ENCODE measurements around the gene DEAF1.
A peak's percentile ranks its signal among the peaks of the same experiment; 100 is the strongest.

DEAF1 gene

DNA sequence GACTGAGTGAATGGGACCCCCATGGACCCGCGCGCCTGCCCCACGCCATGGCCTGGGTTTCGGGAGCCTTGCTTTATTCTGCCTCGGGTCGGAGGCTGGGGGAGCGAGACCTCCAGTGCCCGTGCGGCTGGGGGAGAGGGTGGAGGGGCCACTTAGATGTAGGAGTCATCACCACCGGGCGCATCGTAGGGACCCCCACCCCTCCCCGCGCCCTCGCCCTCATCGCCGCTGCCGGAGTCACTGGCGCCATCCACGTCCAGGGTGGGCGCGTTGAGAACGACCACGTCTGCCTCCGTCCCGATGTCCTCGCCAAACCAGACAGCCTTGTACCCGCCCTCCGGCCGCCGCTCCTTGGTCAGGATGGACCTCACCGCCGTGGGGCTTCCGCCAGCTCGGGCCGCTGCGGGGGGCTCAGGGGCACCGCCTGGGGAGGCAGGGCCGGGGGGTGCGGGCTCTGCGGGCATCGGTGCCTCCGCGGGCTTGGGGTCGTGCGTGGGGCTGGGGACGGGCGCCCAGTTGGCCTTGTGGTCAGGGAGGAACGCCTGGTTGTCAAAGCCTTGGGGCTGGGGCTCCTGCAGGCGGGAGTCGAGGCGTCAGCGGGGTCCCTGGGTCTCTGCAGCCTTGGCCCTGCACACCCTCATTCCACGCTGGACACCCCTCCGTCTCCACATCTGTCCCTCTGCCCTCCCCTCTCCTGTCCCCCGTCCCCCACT is 77.7 kb downstream of the DEAF1 start:
- no peak for TF ChIP-seq CTCF (IDR thresholded peaks at IDR 0.05; ENCODE audit: low read depth, low read length, missing control alignments)
- DNase-seq (ENCODE audit: extremely low read depth, low read depth) = no peak
- no peak overlapping the region for H3K4me3 ChIP-seq (replicated peaks; ENCODE audit: low read depth, low read length)

- DNase-seq (ENCODE audit: extremely low read depth, low read depth) = no peak
- no peak overlapping the region for H3K4me3 ChIP-seq (replicated peaks; ENCODE audit: low read depth, low read length)
Measured at GRCh38 chr11:616320-617198, 78.5 kb downstream of the DEAF1 start.

GRCh38 chr11:615504-616319 is 79.3 kb downstream of the DEAF1 start, which contains the start of gene IRF7:
TSS of gene IRF7 (minus strand) at chr11:615950. CDS start at chr11:615364, 586 bp downstream.
- peak; percentile 43 for DNase-seq (ENCODE audit: extremely low read depth, low read depth)
- H3K4me3 ChIP-seq (replicated peaks; ENCODE audit: low read depth, low read length) = peak within 1 kb of the TSS; percentile 53
- no peak for TF ChIP-seq CTCF (IDR thresholded peaks at IDR 0.05; ENCODE audit: low read depth, low read length, missing control alignments)

More at GRCh38 chr11:616320-617198, 78.5 kb downstream of the DEAF1 start:
- no peak for TF ChIP-seq CTCF (IDR thresholded peaks at IDR 0.05; ENCODE audit: low read depth, low read length, missing control alignments)

DNA sequence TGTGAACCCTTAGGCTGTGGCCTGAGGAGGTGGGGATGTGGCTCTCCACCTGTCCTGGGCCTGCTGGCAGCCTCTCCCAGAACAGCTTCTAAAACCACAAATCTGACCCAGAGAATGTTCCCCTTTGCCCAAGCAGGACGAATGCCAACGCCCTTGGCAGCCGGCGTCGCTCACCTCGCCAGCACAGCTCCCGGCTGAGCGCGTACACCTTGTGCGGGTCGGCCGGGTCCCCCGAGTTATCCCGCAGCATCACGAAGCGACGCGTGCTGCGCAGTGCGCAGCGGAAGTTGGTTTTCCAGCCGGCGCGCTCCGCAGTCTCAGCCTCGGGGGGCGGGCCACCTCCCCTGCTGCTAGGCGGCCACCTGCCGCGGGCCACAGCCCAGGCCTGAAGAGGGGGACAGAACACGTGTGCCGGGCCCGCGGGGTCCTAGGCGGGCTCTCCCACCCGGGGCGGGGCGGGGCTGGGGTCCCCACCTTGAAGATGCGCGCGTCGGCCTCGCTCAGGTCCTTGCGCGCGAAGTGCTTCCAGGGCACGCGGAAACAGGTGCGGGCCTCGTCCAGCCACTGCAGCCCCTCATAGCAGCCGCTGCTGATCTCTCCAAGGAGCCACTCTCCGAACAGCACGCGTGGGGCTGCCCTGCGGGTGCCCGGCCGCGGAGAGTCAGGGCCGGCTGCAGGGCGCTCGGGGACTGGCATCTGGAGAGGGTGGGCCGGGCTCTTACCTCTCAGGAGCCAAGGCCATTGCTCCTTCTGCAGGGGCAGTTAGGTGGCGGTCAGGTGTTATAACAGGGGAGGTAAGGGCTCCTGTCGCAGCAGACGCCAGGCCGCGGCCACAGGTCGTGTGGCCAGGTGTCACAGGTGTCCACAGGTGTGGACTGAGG is 80.2 kb downstream of the DEAF1 start:
- DNase-seq (ENCODE audit: extremely low read depth, low read depth) = no peak
- no peak for TF ChIP-seq CTCF (IDR thresholded peaks at IDR 0.05; ENCODE audit: low read depth, low read length, missing control alignments)
- H3K4me3 ChIP-seq (replicated peaks; ENCODE audit: low read depth, low read length) = peak overlapping the region; percentile 53

GRCh38 chr11:614021-614622 is 80.9 kb downstream of the DEAF1 start:
- no peak for DNase-seq (ENCODE audit: extremely low read depth, low read depth)
- no peak for TF ChIP-seq CTCF (IDR thresholded peaks at IDR 0.05; ENCODE audit: low read depth, low read length, missing control alignments)
- no peak overlapping the region for H3K4me3 ChIP-seq (replicated peaks; ENCODE audit: low read depth, low read length)

Data from HFF-Myc (cell line).